Measurements from ENCODE around the gene SULT1C2. TPM values are rescaled to one million over a fixed set of nuclear protein-coding genes. Genes with fewer than 3 reads are reported as not detected.

The SULT1C2 gene
- total and polyA plus RNA-seq, 2 of the 4 experiments (the other 2 are of a cell fraction), result 0.09 TPM; not detected in 1

GRCh38 chr2:108287169-108287568 is 1.5 kb upstream of the SULT1C2 start:
- Histone ChIP-seq H3K18ac (ENCODE audit: low read depth, low read length) (no peak overlapping the region), H2AK5ac (ENCODE audit: low read depth, low read length) (no peak overlapping the region), H3K14ac (replicated peaks; ENCODE audit: low read depth, low read length) (no peak overlapping the region), H2BK20ac (ENCODE audit: low read depth, low read length) (no peak overlapping the region), H2BK5ac (ENCODE audit: low read depth, low read length, poor library complexity, severe bottlenecking) (no peak overlapping the region), H2AFZ (replicated peaks; ENCODE audit: low read length, poor library complexity) (no peak overlapping the region), H3K4me1 (ENCODE audit: control insufficient read depth, insufficient read depth, low read length) (no peaks in the 10 kb centered on the region), H3K4me2 (ENCODE audit: low read depth, low read length) (no peak overlapping the region), H3K27me3 (ENCODE audit: control insufficient read depth, insufficient read depth, low read length) (peaks cover 22% of the 10 kb centered on the region), H3K79me1 (ENCODE audit: low read depth in 1 of 2, low read length in 2 of 2) (no peaks in the 10 kb centered on the region), H3K23ac (ENCODE audit: low read depth, low read length) (no peak overlapping the region), H4K8ac (ENCODE audit: low read depth in 2 of 2, low read length in 2 of 2) (no peak overlapping the region), H4K20me1 (ENCODE audit: insufficient read depth, low read length) (no peaks in the 10 kb centered on the region), H3K36me3 (ENCODE audit: control insufficient read depth, insufficient read depth, low read length) (no peaks in the 10 kb centered on the region), H2BK15ac (ENCODE audit: low read depth, low read length) (no peak overlapping the region), H3K4me3 (ENCODE audit: insufficient read depth, low read depth, low read length) (no peak overlapping the region), H3K27ac (ENCODE audit: insufficient read depth, low read length) (no peak overlapping the region), H3K9ac (ENCODE audit: low read depth, low read length) (no peak overlapping the region), H4K5ac (ENCODE audit: low read depth, low read length) (no peak overlapping the region), H2AK9ac (replicated peaks; ENCODE audit: low read depth, low read length, poor library complexity) (no peak overlapping the region), H4K91ac (ENCODE audit: insufficient read depth, low read depth, low read length) (no peak overlapping the region), H2BK120ac (ENCODE audit: low read depth, low read length) (no peak overlapping the region), H3K9me3 (ENCODE audit: control insufficient read depth, insufficient read depth, low read length) (no peaks in the 10 kb centered on the region), H3K4ac (ENCODE audit: low read depth, low read length) (no peak overlapping the region), H3K56ac (ENCODE audit: extremely low read depth, insufficient read depth, low read length) (no peak overlapping the region), H3K9me1 (ENCODE audit: insufficient read depth, low read length) (no peaks in the 10 kb centered on the region)
- POLR2A ChIA-PET (ENCODE audit: unreplicated experiment), result interaction anchor here (0.6 kb wide), 1 partner anchor 223 kb away, joined by 3 read pairs; no protein-coding TSS in a partner anchor
- TF ChIP-seq CEBPB (IDR thresholded peaks at IDR 0.05; ENCODE audit: low read depth, low read length) (peak; percentile 79), CHD1 (IDR thresholded peaks at IDR 0.05; ENCODE audit: low read depth, low read length) (no peak)
- 90% methylated on average over 2 of the region's 2 CpGs; no CpG with 5 or more reads in 1 of the 2 experiments for WGBS, 2 experiments (ENCODE audit: extremely low coverage in 2 of 2, insufficient read length in 1 of 2)
- intact Hi-C loops (cut with micrococcal nuclease) (no loop called here), dilution Hi-C loops (cut with HindIII; ENCODE audit: low sequenced_read_pairs, unreplicated experiment) (no loop called here), in situ Hi-C loops (cut with MboI; ENCODE audit: low sequenced_read_pairs) (no loop called here)
- DNase-seq (no peak), ATAC-seq (ENCODE audit: low read depth) (no peak)
- CTCF ChIA-PET, result no interaction called here
- no TSS peak for BruUV-seq (replicated peaks)
